ENCODE measurements around the gene ST6GALNAC6.

GRCh38 chr9:127878652-127879390 is 20.6 kb downstream of the ST6GALNAC6 start:
- TF ChIP-seq GATA2 (IDR thresholded peaks at IDR 0.05; ENCODE audit: low read depth, low read length) (no peak), GATA3 (IDR thresholded peaks at IDR 0.05; ENCODE audit: low read depth, low read length) (no peak)
